Ramos (cell line): ENCODE measurements around the gene HMGN1.

Experiments
- in situ Hi-C: fragments of 300-500 bp; cut with MboI; formaldehyde crosslinking; loops from one replicate; pipeline ENCODE4 v1.14.3; 2022; ENCODE audit warnings: low sequenced_read_pairs; ENCODE audit not compliant: unreplicated experiment

The HMGN1 gene

DNA sequence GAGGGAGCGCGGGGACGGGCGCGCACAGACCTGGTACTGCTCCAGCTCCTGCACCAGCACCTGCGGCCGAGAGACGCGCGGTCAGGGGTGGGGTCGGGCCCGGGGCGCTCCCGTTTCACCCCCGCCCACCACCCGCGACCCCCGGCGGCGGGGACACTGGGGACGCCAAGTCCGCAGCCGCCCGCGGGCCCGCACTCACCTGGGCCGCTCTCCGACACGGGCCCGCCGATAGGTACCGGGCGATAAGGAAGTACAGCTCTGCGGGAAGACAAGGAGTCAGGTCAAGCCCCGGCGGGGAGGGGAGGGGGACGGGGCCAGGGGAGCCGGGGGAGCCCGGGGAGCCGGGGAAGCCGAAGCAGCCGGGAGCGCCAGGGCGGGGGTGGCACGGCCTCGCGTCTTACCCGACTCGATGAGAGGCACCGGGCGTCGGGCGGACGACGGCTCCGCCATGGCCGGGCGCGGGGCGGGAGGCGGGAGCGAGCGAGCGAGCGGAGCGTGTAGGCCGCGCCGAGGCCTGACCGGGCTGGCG lies 35.8 kb downstream of the HMGN1 start:
- in situ Hi-C loops, result no loop called here

DNA sequence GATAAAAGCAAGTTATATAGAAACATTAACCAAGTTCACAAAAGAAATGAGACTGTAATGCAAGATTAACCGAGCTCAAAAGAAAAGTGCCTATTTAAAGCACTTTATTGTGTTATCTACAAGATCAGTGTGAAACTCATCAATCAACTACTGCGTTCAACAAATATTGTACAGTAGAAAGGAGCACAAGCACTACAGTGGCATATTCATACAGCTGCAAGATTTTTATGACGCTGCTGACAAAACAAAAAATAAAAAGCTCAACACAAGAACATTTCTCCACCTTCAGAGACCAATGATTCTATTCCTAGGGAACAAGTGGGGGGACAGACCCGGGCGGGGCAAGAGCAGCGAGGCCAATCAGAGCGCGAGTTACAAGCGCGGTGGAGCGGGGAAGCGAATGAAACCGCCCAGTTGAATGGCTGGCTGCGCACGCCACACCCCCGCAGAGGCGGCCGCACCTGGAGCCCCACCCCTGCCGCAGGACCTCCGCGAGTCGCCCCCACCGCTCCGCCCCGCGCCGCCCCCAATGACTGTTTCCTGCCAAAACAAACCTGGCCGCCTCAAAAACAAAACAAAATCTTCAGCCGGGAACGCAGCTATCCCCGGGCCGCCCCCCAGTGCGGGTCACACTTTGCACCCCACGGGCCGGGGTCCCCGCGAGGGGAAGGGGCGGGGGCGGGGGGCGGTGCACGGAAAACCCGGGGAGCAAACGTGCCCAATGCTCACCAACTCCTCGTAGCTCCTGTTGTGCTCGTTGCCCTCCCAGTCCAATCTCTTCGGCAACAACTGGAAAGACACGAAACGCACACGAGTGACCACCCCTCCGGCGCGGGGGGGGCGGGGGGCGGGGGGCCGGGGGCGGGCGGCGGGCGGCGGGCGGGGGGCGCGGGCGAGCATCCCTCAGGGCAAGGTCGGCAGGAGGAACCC lies 36.5 kb downstream of the HMGN1 start:
- in situ Hi-C loops, result no loop called here

DNA sequence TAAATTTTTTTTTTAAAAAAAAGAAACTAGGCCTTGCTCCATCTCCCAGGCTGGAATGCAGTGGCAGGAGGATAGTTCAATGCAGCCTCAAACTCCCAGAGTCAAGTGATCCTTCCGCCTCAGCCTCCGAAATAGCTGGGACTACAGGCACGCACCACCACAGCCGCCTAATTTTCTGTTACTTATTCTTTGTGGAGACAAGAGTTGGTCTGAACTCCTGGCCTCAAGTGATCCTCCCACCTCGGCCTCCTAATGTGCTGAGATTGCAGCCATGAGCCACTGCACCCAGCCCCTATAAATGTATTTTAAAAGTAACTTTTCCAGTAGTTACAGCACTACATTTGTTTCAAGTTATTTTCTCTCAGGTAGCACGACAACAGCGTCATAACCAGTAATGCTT lies 37.7 kb downstream of the HMGN1 start:
- in situ Hi-C loops, result no loop called here

DNA sequence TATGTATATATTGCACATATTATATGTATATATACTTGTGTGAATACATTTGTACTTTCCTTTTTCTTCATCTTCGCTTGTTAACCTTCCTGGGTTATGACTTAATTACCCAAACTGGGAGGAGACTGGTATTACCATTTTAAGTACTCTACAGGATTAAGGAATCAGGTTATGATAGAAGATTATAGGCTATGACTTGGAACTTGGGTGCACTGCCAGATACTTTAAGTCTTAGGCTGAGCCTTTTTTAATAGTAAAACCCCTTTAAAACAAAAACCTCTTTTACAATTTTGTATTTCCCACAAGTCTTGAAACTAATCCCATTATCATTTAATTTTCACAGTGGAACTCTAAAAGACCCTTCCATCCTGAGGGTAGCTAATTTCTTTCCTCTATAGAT lies 41.4 kb downstream of the HMGN1 start:
- in situ Hi-C loops, result no loop called here

DNA sequence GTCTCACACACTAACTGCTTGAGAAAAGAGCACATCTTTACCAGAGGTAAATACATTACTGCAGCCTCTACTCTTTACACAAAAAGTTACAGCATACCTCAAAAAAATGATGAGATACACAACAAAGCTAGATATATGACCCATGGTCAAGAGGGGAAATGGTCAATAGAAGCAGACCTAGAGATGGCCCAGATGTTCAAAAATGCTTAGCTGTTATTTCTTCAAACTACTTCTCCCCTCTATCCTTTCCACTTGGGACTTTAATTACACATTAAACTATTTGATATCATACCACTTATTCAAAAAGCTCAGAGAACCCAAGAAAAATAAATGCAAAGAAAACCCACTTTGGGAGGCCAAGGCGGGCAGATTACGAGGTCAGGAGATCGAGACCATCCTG lies 48.3 kb downstream of the HMGN1 start:
- in situ Hi-C loops, result no loop called here

DNA sequence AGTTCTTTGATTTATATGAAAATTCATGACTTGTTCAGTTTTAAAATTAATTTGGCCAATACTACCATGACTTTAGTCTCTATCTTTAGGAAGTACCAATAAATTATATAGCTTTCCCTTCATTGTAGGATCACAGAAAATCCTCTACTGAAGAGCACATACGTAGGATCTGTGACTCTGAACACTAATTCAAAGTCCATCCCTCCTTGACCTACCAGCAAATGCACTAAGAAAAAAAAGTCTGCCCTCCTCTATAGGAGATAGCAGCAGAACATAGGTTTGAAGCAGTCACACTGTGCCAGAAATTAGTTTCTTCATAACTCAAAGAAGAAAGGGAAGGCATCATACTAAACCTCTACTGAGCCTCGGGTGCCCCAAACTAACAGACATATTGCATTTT lies 52.0 kb downstream of the HMGN1 start:
- in situ Hi-C loops, result no loop called here
